AG09319 (cell line): ENCODE results near the gene TAX1BP3.
"Not testable (repeated sequence)": the region's sequence is repeated elsewhere in the genome, so short reads cannot be mapped to it uniquely, and the experiment has no call there.

Experiments
- DNase-seq: peaks from one replicate; pipeline ENCODE4 v3.0.0-alpha.2; 2010; ENCODE audit warnings: low read depth; ENCODE audit errors: extremely low read depth
- TF ChIP-seq, protein P1 (sequence below): IDR thresholded peaks from 2 replicates; pipeline ENCODE4 v1.5.1; 2011; ENCODE audit warnings: low read depth, mild to moderate bottlenecking, inconsistent platforms, low read length, moderate library complexity

Gene TAX1BP3, protein sequence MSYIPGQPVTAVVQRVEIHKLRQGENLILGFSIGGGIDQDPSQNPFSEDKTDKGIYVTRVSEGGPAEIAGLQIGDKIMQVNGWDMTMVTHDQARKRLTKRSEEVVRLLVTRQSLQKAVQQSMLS

DNA sequence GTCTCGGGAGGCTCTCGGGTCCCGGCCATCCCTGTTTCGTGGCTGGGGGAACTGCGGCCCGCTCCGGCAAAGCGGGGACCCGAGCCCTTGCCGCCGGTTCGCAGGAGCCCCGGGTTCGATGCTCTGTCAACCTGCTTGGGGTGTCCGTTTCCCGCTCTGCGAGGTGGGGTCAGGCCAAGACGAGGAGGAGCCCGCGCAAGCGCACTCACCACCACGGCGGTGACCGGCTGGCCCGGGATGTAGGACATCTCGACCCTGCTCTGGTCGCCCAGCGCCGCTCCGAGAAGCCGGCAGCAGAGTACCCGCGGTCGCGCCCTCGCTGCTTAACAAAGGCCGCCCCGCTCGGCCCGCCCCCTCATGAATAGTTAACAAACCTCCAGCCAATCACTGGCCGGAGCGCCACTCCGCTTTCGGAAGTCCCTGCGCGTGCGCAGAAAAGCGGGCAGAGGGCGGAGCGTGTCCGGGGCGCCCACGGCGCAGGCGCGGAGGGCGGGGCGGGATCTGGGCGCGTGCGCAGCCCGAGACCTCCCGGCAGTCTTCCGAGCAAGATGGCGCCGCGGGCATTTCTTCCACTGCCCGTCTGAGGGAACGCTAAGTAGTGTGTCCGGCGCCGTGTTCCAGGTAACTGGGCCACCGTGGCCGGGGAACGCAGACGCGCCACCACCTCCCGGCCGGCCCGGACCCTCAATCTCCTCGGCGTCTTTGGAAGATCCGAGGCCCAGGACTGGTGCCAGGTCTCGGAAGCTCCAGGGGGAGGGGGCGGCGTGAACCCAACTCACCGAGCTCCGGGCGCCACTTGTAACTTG, at the start of gene TAX1BP3, which contains the start of gene EMC6:
Gene TAX1BP3 (minus strand): TSS at position 300 of the 806 bp plus-strand sequence. CDS start 52 bp downstream, at position 248.
Gene EMC6 (plus strand): TSS at position 534 of the 806 bp plus-strand sequence. CDS start 335 bp downstream, outside the sequence.
- TF ChIP-seq, protein P1, sequence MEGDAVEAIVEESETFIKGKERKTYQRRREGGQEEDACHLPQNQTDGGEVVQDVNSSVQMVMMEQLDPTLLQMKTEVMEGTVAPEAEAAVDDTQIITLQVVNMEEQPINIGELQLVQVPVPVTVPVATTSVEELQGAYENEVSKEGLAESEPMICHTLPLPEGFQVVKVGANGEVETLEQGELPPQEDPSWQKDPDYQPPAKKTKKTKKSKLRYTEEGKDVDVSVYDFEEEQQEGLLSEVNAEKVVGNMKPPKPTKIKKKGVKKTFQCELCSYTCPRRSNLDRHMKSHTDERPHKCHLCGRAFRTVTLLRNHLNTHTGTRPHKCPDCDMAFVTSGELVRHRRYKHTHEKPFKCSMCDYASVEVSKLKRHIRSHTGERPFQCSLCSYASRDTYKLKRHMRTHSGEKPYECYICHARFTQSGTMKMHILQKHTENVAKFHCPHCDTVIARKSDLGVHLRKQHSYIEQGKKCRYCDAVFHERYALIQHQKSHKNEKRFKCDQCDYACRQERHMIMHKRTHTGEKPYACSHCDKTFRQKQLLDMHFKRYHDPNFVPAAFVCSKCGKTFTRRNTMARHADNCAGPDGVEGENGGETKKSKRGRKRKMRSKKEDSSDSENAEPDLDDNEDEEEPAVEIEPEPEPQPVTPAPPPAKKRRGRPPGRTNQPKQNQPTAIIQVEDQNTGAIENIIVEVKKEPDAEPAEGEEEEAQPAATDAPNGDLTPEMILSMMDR = no peak
- DNase-seq = peak; percentile 95

DNA sequence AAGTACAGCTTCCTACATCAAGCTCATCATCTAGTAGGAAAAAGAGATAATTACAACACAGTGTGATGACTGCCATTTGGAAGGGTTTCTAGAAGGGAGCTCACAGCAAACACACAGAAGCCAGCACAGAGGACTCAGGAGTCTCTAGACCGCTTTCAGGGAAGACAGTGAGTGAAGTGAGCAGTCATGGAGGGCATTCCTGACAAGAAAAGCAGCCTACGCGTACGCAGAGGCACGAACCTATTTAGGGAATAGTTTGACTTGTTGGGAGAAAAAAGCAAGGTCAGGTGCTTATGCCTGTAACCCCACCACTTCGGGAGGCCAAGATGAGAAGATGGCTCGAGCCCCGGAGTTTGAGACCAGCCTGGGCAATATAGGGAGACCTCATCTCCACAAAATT, 46.9 kb upstream of the TAX1BP3 start:
- no peak for DNase-seq
- TF ChIP-seq, protein P1 = no peak

DNA sequence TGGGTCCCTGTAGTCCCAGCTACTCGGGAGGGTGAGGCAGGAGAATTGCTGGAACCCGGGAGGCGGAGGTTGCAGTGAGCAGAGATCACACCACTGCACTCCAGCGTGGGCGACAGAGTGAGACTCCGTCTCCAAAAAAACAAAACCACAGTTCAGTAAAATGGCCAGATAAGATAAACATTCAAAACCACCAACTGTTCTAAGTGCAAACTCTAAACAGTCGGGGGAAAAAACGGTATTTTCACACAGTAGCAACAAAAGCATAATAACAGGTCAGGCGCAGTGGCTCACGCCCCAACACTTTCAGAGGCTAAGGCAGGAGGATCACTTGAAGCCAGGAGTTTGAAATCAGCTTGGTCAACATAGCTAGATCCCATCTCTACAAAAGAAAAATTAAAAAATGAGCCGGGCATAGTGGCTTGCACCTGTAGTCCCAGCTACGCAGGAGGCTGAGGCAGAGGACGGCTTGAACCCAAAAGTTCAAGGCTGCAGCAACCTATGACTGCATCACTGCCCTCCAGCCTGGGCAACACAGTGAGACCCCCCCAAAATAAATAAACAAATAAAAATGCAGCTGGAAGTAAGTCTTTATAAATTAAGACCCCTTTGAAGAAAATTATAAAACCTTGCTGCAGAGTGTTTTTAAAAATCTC, 44.6 kb upstream of the TAX1BP3 start:
- DNase-seq = no peak
- TF ChIP-seq, protein P1 = no peak

DNA sequence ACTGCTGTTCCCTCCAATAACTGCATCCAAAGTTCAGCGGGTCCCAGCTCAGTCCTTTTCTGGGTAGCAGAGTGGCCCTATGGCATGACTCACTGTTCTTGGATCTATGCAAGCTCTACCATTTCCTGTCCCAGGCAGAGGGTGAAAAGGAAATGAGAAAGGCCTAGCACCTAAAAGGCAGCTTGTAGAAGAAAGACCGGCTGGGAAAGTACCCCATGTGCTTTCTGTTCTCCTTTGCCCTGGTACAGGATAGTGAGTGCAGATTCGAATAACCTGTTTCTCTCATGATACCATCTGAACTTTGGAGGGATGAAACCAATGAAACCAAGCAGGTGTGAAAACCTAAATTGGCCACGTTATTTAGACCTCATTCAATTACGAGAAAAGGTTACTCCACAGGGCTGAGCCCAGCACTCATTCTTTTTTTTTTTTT, 42.6 kb upstream of the TAX1BP3 start:
- DNase-seq = no peak
- TF ChIP-seq, protein P1 = no peak

DNA sequence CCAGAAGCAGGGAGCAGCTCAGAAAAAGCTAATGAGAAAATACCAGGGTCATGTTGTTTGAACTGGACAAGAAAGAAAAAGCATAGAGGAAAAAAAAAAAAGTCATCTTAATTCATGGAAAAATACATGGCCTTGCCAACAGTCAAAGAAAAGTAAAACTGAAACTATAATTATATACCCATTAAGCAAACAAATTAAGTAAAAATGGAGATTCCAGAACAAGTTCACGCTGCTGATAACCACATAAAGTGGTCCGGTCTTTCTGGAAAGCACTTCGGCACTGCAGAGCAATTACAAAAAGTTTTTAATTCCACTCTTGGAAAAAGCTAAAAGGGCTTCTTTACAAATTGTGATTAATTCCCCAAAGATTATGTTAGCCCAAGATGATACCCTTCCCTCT, 40.0 kb upstream of the TAX1BP3 start:
- TF ChIP-seq, protein P1 = no peak
- no peak for DNase-seq

DNA sequence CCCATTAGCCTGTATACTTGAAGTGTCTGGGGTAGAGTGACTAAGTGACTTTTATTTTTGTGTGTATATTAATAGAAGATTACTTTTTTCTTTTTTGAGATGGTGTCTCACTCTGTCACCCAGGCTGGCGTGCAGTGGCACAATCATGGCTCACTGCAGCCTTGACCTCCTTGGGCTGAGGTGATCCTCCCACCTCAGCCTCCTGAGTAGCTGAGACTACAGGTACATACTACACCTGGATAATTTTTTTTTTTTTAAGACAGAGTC, 37.3 kb upstream of the TAX1BP3 start:
- DNase-seq = not testable (repeated sequence)

DNA sequence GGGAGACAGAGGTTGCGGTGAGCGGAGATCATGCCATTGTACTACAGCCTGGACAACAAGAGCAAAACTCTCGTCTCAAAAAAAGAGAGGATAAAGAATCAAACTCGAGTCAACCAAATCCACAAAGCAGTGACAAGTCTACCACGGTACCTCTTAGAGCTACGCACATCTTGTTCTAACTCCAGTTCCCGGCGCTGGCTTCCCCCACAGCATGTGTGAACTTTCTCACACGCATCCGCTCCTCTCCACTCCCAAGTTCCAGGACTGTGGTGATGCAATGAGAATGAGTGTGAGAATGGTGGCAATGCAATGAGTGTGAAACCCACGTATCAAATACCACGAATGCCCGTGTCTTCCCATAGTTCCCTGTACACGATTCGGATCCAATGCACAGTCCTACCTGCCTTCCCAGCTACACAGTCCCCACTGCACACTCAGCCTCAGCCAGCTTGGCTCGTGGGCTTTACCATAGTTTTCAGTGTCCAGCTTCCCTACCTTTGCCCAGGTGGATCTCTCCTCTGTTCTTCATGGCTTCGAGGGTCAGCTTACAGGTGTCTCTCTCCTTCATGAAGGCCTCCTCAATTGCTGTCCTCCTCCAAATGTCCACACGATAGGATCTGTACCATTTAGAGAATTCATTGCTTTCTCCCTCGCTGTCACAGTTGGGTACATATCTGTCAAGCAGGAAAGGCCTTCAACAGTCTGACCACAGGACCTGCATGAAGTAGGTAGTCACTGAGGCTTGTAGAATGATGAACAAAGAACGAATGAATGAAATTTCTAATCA, 36.7 kb upstream of the TAX1BP3 start:
- no peak for DNase-seq
- TF ChIP-seq, protein P1 = no peak

DNA sequence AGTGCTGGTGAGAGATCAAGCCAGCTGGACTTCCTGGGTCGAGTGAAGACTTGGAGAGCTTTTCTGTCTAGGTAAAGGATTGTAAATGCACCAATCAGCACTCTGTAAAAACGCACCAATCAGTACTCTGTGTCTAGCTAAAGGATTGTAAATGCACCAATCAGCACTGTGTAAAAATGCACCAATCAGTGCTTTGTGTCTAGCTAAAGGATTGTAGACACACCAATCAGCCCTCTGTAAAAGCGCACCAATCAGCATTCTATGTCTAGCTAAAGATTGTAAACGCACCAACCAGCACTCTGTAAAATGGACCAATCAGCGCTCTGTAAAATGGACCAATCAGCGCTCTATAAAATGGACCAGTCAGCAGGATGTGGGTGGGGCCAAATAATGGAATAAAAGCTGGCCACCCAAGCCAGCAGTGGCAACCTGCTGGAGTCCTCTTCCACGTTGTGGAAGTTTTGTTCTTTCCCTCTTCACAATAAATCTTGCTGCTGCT, 33.7 kb upstream of the TAX1BP3 start:
- not testable (repeated sequence) for DNase-seq
